GM21447 (cell line): Measurements from ENCODE around the gene ABTB2.

Experiments used
- ATAC-seq: cut with Tn5 transposase; IDR thresholded peaks from one replicate; pipeline ENCODE4 v1.9.1; 2021; ENCODE audit not compliant: unreplicated experiment

ABTB2 gene

GRCh38 chr11:34363363-34364084 lies 5.7 kb upstream of the ABTB2 start:
- no peak for ATAC-seq

- ATAC-seq, result no peak
These were observed 2.2 kb upstream of the ABTB2 start for GRCh38 chr11:34360046-34360445.

- no peak for ATAC-seq
These were observed 1.7 kb upstream of the ABTB2 start for GRCh38 chr11:34359548-34359891.

- ATAC-seq, result no peak
These were observed 1.1 kb upstream of the ABTB2 start for GRCh38 chr11:34358728-34359547.

- peak; percentile 0 for ATAC-seq
These were observed 483 bp upstream of the ABTB2 start for GRCh38 chr11:34358258-34358727.

GRCh38 chr11:34356913-34357700 lies 703 bp downstream of the ABTB2 start:
- ATAC-seq, result peak; percentile 15

GRCh38 chr11:34356576-34356912 lies 1.3 kb downstream of the ABTB2 start:
- ATAC-seq, result no peak

GRCh38 chr11:34356130-34356529 lies 1.7 kb downstream of the ABTB2 start:
- ATAC-seq, result no peak

- no peak for ATAC-seq
These were observed 2.1 kb downstream of the ABTB2 start for GRCh38 chr11:34355726-34356125.

GRCh38 chr11:34354782-34355181 lies 3.0 kb downstream of the ABTB2 start:
- no peak for ATAC-seq

GRCh38 chr11:34353881-34354280 lies 3.9 kb downstream of the ABTB2 start:
- ATAC-seq, result no peak

GRCh38 chr11:34351687-34352469 lies 5.9 kb downstream of the ABTB2 start:
- peak; percentile 57 for ATAC-seq

- no peak for ATAC-seq
These were observed 6.8 kb downstream of the ABTB2 start for GRCh38 chr11:34351051-34351450.

GRCh38 chr11:34349882-34350281 lies 7.9 kb downstream of the ABTB2 start:
- ATAC-seq, result no peak

- no peak for ATAC-seq
These were observed 8.9 kb downstream of the ABTB2 start for GRCh38 chr11:34348919-34349318.

- ATAC-seq, result no peak
These were observed 9.7 kb downstream of the ABTB2 start for GRCh38 chr11:34348096-34348495.

GRCh38 chr11:34346551-34346950 lies 11.3 kb downstream of the ABTB2 start:
- ATAC-seq, result no peak

- no peak for ATAC-seq
These were observed 11.8 kb downstream of the ABTB2 start for GRCh38 chr11:34345991-34346480.

- no peak for ATAC-seq
These were observed 12.3 kb downstream of the ABTB2 start for GRCh38 chr11:34345540-34345876.

GRCh38 chr11:34344768-34345539 lies 12.9 kb downstream of the ABTB2 start:
- ATAC-seq, result peak; percentile 55
